HepG2 (cell line): ENCODE measurements around the gene SERINC5. TPM values are rescaled to one million over a fixed set of nuclear protein-coding genes. Genes with fewer than 3 reads are reported as not detected.

Experiments used
- ATAC-seq: fragments of 200-7000 bp; cut with Tn5 transposase; 3 replicates; pipeline ENCODE4 v1.9.1; 2020; ENCODE audit warnings: mild to moderate bottlenecking, moderate library complexity
- BruUV-seq: library from RNA; stranded (reverse); fragments of 400-500 nt; replicated peaks from 2 replicates; lab custom pipeline; 2021; lab: Mats Ljungman, UMichigan
- CTCF ChIA-PET: fragments of 300-600 bp; formaldehyde crosslinking; extraction: SDS; loops from one replicate; lab custom pipeline; 2021; ENCODE audit warnings: low total read pairs, inconsistent platforms, low intra/inter-chr PET ratio; lab: Yijun Ruan, JAX
- POLR2A ChIA-PET: fragments of 350-600 bp; sonication (Branson Sonifier 250); formaldehyde crosslinking; loops from one replicate; lab custom pipeline; 2020; ENCODE audit warnings: antibody characterized with exemption, inconsistent platforms; lab: Yijun Ruan, JAX
- DNase-seq: peaks from one replicate; pipeline ENCODE4 v3.0.0-alpha.2; 2015; ENCODE audit warnings: low spot score
- FAIRE-seq: peaks from 3 replicates; lab custom pipeline; 2011; peaks lifted over from hg19 to GRCh38; lab: Jason Lieb, UNC
- H2AFZ ChIP-seq: one replicate; pipeline ENCODE4 v1.6.1; 2011; ENCODE audit warnings: low read length, inconsistent platforms
- H3K27ac ChIP-seq: fragments of 300-600 bp; 3 replicates; pipeline ENCODE4 v1.8.0; 2011; ENCODE audit warnings: mixed run types, mild to moderate bottlenecking, mixed read lengths, low read length, inconsistent platforms; ENCODE audit not compliant: insufficient read depth; ENCODE audit errors: extremely low read length
- H3K27me3 ChIP-seq, 2 experiments: fragments of 200-600 bp in 1 of 2; 2 replicates in 1 of 2; 3 replicates in 1 of 2; pipeline versions ENCODE4 v1.6.0 to v1.8.0; 2011; ENCODE audit warnings: low read length in 2 of 2, mild to moderate bottlenecking in 2 of 2, moderate library complexity in 2 of 2, inconsistent platforms in 1 of 2; ENCODE audit not compliant: insufficient read depth in 2 of 2, control insufficient read depth in 1 of 2
- H3K36me3 ChIP-seq, 2 experiments: fragments of 200-600 bp in 1 of 2; replicated peaks in 1 of 2; 2 replicates in 1 of 2; 3 replicates in 1 of 2; pipeline versions ENCODE4 v1.5.1 to v1.8.0; 2011; ENCODE audit warnings: low read length in 2 of 2, inconsistent platforms in 1 of 2; ENCODE audit not compliant: insufficient read depth in 2 of 2, control insufficient read depth in 1 of 2
- H3K4me1 ChIP-seq: 2 replicates; pipeline ENCODE4 v1.5.1; 2012; ENCODE audit warnings: low read length, inconsistent platforms; ENCODE audit not compliant: insufficient read depth
- H3K4me2 ChIP-seq: 2 replicates; pipeline ENCODE4 v1.6.0; 2011; ENCODE audit warnings: low read depth, low read length, inconsistent platforms
- H3K4me3 ChIP-seq, 3 experiments: fragments of 200-600 bp in 1 of 3; sonication (generic), shearing (Covaris generic) in 1 of 3; replicated peaks in 1 of 3; 2 replicates each; pipeline ENCODE4 v1.5.1; 2011 to 2016; ENCODE audit warnings: low read length in 3 of 3, inconsistent platforms in 2 of 3, low read depth in 2 of 3, mild to moderate bottlenecking in 2 of 3, control low read depth in 1 of 3, mixed read lengths in 1 of 3; ENCODE audit not compliant: insufficient read depth in 1 of 3
- H3K79me2 ChIP-seq: one replicate; pipeline ENCODE4 v1.6.1; 2011; ENCODE audit warnings: low read length, inconsistent platforms; ENCODE audit not compliant: insufficient read depth
- H3K9ac ChIP-seq: 2 replicates; pipeline ENCODE4 v1.6.0; 2011; ENCODE audit warnings: mild to moderate bottlenecking, low read depth, low read length, inconsistent platforms; ENCODE audit not compliant: insufficient read depth
- H3K9me3 ChIP-seq: 2 replicates; pipeline ENCODE4 v1.5.1; 2012; ENCODE audit warnings: mild to moderate bottlenecking, low read length
- H4K20me1 ChIP-seq: 2 replicates; pipeline ENCODE4 v1.6.0; 2011; ENCODE audit warnings: inconsistent platforms, mild to moderate bottlenecking, low read length, moderate library complexity; ENCODE audit not compliant: insufficient read depth
- BORCS8-MEF2B ChIP-seq: sonication (generic); formaldehyde crosslinking; IDR thresholded peaks from 2 replicates; pipeline ENCODE4 v1.8.0; 2022; ENCODE audit warnings: mild to moderate bottlenecking, missing genetic modification reagents
- HNRNPL ChIP-seq: fragments of 200-400 bp; formaldehyde crosslinking; IDR thresholded peaks from 2 replicates; pipeline ENCODE4 v1.6.1; 2017; ENCODE audit warnings: mild to moderate bottlenecking, low read depth, low read length
- SNRNP70 ChIP-seq: fragments of 200-400 bp; formaldehyde crosslinking; IDR thresholded peaks from 2 replicates; pipeline ENCODE4 v1.6.1; 2017; ENCODE audit warnings: mild to moderate bottlenecking, low read depth, low read length, moderate library complexity
- ZNF235 ChIP-seq: sonication (generic); formaldehyde crosslinking; IDR thresholded peaks from 2 replicates; pipeline ENCODE4 v1.8.1; 2023; ENCODE audit warnings: mild to moderate bottlenecking, missing genetic modification reagents, borderline replicate concordance
- ZNF281 ChIP-seq: sonication (generic); formaldehyde crosslinking; IDR thresholded peaks from 2 replicates; pipeline ENCODE4 v1.4.0; 2020; ENCODE audit warnings: missing genetic modification reagents, borderline replicate concordance
- ZNF331 ChIP-seq: sonication (generic); formaldehyde crosslinking; IDR thresholded peaks from 2 replicates; pipeline ENCODE4 v1.4.0; 2020; ENCODE audit warnings: missing genetic modification reagents
- ZNF431 ChIP-seq: sonication (generic); formaldehyde crosslinking; IDR thresholded peaks from 2 replicates; pipeline ENCODE4 v1.9.0; 2022; ENCODE audit warnings: missing genetic modification reagents, low read depth, mild to moderate bottlenecking, borderline replicate concordance
- WGBS: methylation state at CpG from one replicate; pipeline ENCODE4 v1.1.6; 2017; ENCODE audit warnings: low lambda C conversion rate; 5-methylcytosine and 5-hydroxymethylcytosine counted together
- in situ Hi-C: cut with HindIII; loops from 2 replicates; pipeline ENCODE4 v1.10.0; 2017; ENCODE audit warnings: low pct_unique_long_range_greater_than_20kb; ENCODE audit not compliant: extremely low pct_ligation_motif_present
- intact Hi-C: fragments of 100-400 bp; cut with micrococcal nuclease; formaldehyde crosslinking; loops from one replicate; pipeline ENCODE4 v1.10.0; 2022; ENCODE audit not compliant: unreplicated experiment
- polyA plus RNA-seq, 8 experiments: library from polyadenylated mRNA; depleted of rRNA in 3 of 8; stranded (reverse) in 7 of 8; unstranded in 1 of 8; fragments of >200 nt; fragmentation: Illumina TruSeq in 4 of 8; extraction: Trizol in 4 of 8; gene quantifications; 2 replicates each; pipeline versions ENCODE4 v1.2.1 to v1.2.3, GENCODE V29; 2011 to 2016; ENCODE audit warnings: low read depth in 4 of 8, missing spikeins in 1 of 8, mixed read lengths in 1 of 8; ENCODE audit not compliant: insufficient read depth in 1 of 8
- total RNA-seq, 5 experiments: library from RNA; depleted of rRNA; stranded (reverse); fragments of >200 nt; fragmentation: Illumina TruSeq; extraction: Trizol; gene quantifications; 2 replicates each; pipeline ENCODE4 v1.2.3, GENCODE V29; 2016; ENCODE audit warnings: low read depth in 1 of 5

The SERINC5 gene
- total and polyA plus RNA-seq, 2 of the 13 experiments (the other 11 are each of a cell fraction or from before 2014, with no cell fraction given), result 17.3 to 22.8 TPM

GRCh38 chr5:80068246-80068636 lies 187.6 kb downstream of the SERINC5 start:
- in situ Hi-C loops, result no loop called here
- POLR2A ChIA-PET, result no interaction called here
- no peak for FAIRE-seq

More at GRCh38 chr5:80068246-80068636, 187.6 kb downstream of the SERINC5 start:
- 75% methylated on average over 3 of the region's 5 CpGs for WGBS
- CTCF ChIA-PET, result no interaction called here
- H3K4me3 ChIP-seq, result no peak overlapping the region
- 0 out of 5 replicates have a peak, but pooled peaks cover 0 to 10% of the 10 kb centered on the region in 2 experiments for H3K27me3 ChIP-seq
- TF ChIP-seq ZNF235 (no peak), BORCS8-MEF2B (CRISPR knock-in tag) (no peak), ZNF331 (no peak), ZNF431 (no peak), ZNF281 (CRISPR knock-in tag) (no peak), HNRNPL (no peak), SNRNP70 (no peak)
- H3K27ac ChIP-seq, result no peak overlapping the region
- ATAC-seq, result no peak
- H3K9me3 ChIP-seq, result no peaks in the 10 kb centered on the region
- no TSS peak for BruUV-seq
- H3K9ac ChIP-seq, result no peak overlapping the region
- no peaks in the 10 kb centered on the region for H4K20me1 ChIP-seq
- H3K79me2 ChIP-seq, result no peaks in the 10 kb centered on the region
- no peak overlapping the region for H2AFZ ChIP-seq
- DNase-seq, result no peak
- intact Hi-C loops, result no loop called here
- no peaks in the 10 kb centered on the region for H3K36me3 ChIP-seq
- no peak overlapping the region for H3K4me2 ChIP-seq
- peaks cover 8% of the 10 kb centered on the region for H3K4me1 ChIP-seq
